ENCODE results near the gene CCL14. TPM values are rescaled to one million over a fixed set of nuclear protein-coding genes. Genes with fewer than 3 reads are reported as not detected.

The CCL14 gene
- total and polyA plus RNA-seq, 2 donors (not counting 1 experiment from before 2014, with no cell fraction given) = not detected

- Histone ChIP-seq H3K79me2 (ENCODE audit: control insufficient read depth, insufficient read depth, low read length) (no peaks in the 10 kb centered on the region), H3K9ac (ENCODE audit: insufficient read depth, low read length) (no peak overlapping the region), H3K4me3 (replicated peaks in 1 of 4; ENCODE audit: control extremely low read depth in 1 of 4, insufficient read depth in 1 of 4, low read depth in 3 of 4, low read length in 4 of 4) (no peak overlapping the region), H3K4me2 (ENCODE audit: extremely low read depth, insufficient read depth, low read length) (no peak overlapping the region), H3K9me3 (ENCODE audit: control insufficient read depth, insufficient read depth, low read depth, low read length) (no peaks in the 10 kb centered on the region), H4K20me1 (ENCODE audit: control insufficient read depth, extremely low read depth, insufficient read depth, low read length) (no peaks in the 10 kb centered on the region), H3K27ac (ENCODE audit: insufficient read depth, low read length) (no peak overlapping the region), H3K36me3 (ENCODE audit: control insufficient read depth, insufficient read depth, low read length) (no peaks in the 10 kb centered on the region), H3K27me3 (ENCODE audit: control insufficient read depth, insufficient read depth, low read length) (no peaks in the 10 kb centered on the region), H2AFZ (ENCODE audit: low read length) (no peak overlapping the region), H3K4me1 (ENCODE audit: control insufficient read depth, extremely low read depth, insufficient read depth, low read length) (no peaks in the 10 kb centered on the region)
- TF ChIP-seq CTCF (conservative IDR thresholded peaks at IDR 0.05 in 1 of 2, IDR thresholded peaks at IDR 0.05 in 1 of 2; ENCODE audit: low read depth in 1 of 2, low read length in 2 of 2) (no peak), EZH2 (IDR thresholded peaks at IDR 0.05; ENCODE audit: low read length, missing control alignments) (no peak)
- no peak for DNase-seq (ENCODE audit: low read depth in 2 of 2)
Measured at GRCh38 chr17:36030956-36031355, 44.4 kb upstream of the CCL14 start.

- H3K27ac ChIP-seq (ENCODE audit: insufficient read depth, low read length) = no peak overlapping the region
- no peak for DNase-seq (ENCODE audit: low read depth in 2 of 2)
- H2AFZ ChIP-seq (ENCODE audit: low read length) = no peak overlapping the region
- H3K79me2 ChIP-seq (ENCODE audit: control insufficient read depth, insufficient read depth, low read length) = no peaks in the 10 kb centered on the region
- H3K4me3 ChIP-seq (replicated peaks in 1 of 4; ENCODE audit: control extremely low read depth in 1 of 4, insufficient read depth in 1 of 4, low read depth in 3 of 4, low read length in 4 of 4) = no peak overlapping the region
- H3K4me2 ChIP-seq (ENCODE audit: extremely low read depth, insufficient read depth, low read length) = no peak overlapping the region
- TF ChIP-seq CTCF (conservative IDR thresholded peaks at IDR 0.05 in 1 of 2, IDR thresholded peaks at IDR 0.05 in 1 of 2; ENCODE audit: low read depth in 1 of 2, low read length in 2 of 2) = no peak
- TF ChIP-seq EZH2 (IDR thresholded peaks at IDR 0.05; ENCODE audit: low read length, missing control alignments) = no peak
- H3K4me1 ChIP-seq (ENCODE audit: control insufficient read depth, extremely low read depth, insufficient read depth, low read length) = no peaks in the 10 kb centered on the region
- H3K9ac ChIP-seq (ENCODE audit: insufficient read depth, low read length) = no peak overlapping the region
- H3K27me3 ChIP-seq (ENCODE audit: control insufficient read depth, insufficient read depth, low read length) = peaks cover 2% of the 10 kb centered on the region
- no peaks in the 10 kb centered on the region for H3K36me3 ChIP-seq (ENCODE audit: control insufficient read depth, insufficient read depth, low read length)
- H4K20me1 ChIP-seq (ENCODE audit: control insufficient read depth, extremely low read depth, insufficient read depth, low read length) = no peaks in the 10 kb centered on the region
- no peaks in the 10 kb centered on the region for H3K9me3 ChIP-seq (ENCODE audit: control insufficient read depth, insufficient read depth, low read depth, low read length)
Measured at GRCh38 chr17:36027761-36028160, 41.2 kb upstream of the CCL14 start.

GRCh38 chr17:36024106-36024869 is 37.8 kb upstream of the CCL14 start:
- Histone ChIP-seq H3K27me3 (ENCODE audit: control insufficient read depth, insufficient read depth, low read length) (peaks cover 2% of the 10 kb centered on the region), H2AFZ (ENCODE audit: low read length) (no peak overlapping the region), H3K79me2 (ENCODE audit: control insufficient read depth, insufficient read depth, low read length) (no peaks in the 10 kb centered on the region), H3K4me3 (replicated peaks in 1 of 4; ENCODE audit: control extremely low read depth in 1 of 4, insufficient read depth in 1 of 4, low read depth in 3 of 4, low read length in 4 of 4) (no peak overlapping the region), H3K4me1 (ENCODE audit: control insufficient read depth, extremely low read depth, insufficient read depth, low read length) (no peaks in the 10 kb centered on the region), H3K36me3 (ENCODE audit: control insufficient read depth, insufficient read depth, low read length) (no peaks in the 10 kb centered on the region), H3K27ac (ENCODE audit: insufficient read depth, low read length) (no peak overlapping the region), H4K20me1 (ENCODE audit: control insufficient read depth, extremely low read depth, insufficient read depth, low read length) (no peaks in the 10 kb centered on the region), H3K4me2 (ENCODE audit: extremely low read depth, insufficient read depth, low read length) (no peak overlapping the region), H3K9me3 (ENCODE audit: control insufficient read depth, insufficient read depth, low read depth, low read length) (no peaks in the 10 kb centered on the region), H3K9ac (ENCODE audit: insufficient read depth, low read length) (no peak overlapping the region)
- no peak for TF ChIP-seq EZH2 (IDR thresholded peaks at IDR 0.05; ENCODE audit: low read length, missing control alignments)
- no peak for TF ChIP-seq CTCF (conservative IDR thresholded peaks at IDR 0.05 in 1 of 2, IDR thresholded peaks at IDR 0.05 in 1 of 2; ENCODE audit: low read depth in 1 of 2, low read length in 2 of 2)
- no peak for DNase-seq (ENCODE audit: low read depth in 2 of 2)

All from fibroblast of lung (primary cell).